ENCODE measurements around the gene OR56B1.

Gene OR56B1

DNA sequence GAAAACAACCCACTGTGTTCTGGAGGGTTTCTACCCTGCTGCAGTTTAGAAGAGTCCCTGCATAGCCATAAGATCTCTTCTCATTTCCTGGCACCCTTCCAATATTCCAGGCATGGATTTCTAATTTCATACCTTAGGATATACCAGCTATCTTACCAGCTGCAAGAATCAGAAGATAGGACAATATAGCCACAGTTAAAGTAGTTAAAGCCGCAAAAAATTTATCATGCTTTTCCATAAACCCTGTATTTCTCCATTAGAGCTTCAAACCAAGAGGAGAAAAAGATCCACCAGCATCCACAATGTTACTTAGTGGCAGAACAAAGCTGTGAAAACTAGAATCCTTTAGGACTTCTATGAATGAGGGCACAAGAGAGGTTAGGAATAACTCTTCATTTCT, 8.6 kb upstream of the OR56B1 start:
- no peak overlapping the region for H3K27ac ChIP-seq (ENCODE audit: low read depth, low read length)
- no peak overlapping the region for H3K4me3 ChIP-seq (ENCODE audit: insufficient read depth, low read length, poor library complexity, severe bottlenecking)
- H3K27me3 ChIP-seq (ENCODE audit: low read length), result no peaks in the 10 kb centered on the region
- no peaks in the 10 kb centered on the region for H4K20me1 ChIP-seq (ENCODE audit: low read depth, low read length)
- TF ChIP-seq EZH2phosphoT487 (conservative IDR thresholded peaks at IDR 0.05; ENCODE audit: low read length), result no peak
- TF ChIP-seq, protein P1, sequence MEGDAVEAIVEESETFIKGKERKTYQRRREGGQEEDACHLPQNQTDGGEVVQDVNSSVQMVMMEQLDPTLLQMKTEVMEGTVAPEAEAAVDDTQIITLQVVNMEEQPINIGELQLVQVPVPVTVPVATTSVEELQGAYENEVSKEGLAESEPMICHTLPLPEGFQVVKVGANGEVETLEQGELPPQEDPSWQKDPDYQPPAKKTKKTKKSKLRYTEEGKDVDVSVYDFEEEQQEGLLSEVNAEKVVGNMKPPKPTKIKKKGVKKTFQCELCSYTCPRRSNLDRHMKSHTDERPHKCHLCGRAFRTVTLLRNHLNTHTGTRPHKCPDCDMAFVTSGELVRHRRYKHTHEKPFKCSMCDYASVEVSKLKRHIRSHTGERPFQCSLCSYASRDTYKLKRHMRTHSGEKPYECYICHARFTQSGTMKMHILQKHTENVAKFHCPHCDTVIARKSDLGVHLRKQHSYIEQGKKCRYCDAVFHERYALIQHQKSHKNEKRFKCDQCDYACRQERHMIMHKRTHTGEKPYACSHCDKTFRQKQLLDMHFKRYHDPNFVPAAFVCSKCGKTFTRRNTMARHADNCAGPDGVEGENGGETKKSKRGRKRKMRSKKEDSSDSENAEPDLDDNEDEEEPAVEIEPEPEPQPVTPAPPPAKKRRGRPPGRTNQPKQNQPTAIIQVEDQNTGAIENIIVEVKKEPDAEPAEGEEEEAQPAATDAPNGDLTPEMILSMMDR (IDR thresholded peaks at IDR 0.05; ENCODE audit: insufficient read depth, low read length, poor library complexity, severe bottlenecking), result no peak
- H2AFZ ChIP-seq (ENCODE audit: low read depth, low read length, severe bottlenecking), result no peak overlapping the region
- H3K79me2 ChIP-seq (ENCODE audit: insufficient read depth, low read length), result no peaks in the 10 kb centered on the region
- H3K4me2 ChIP-seq (ENCODE audit: low read depth, low read length, poor library complexity, severe bottlenecking), result no peak overlapping the region
- no peaks in the 10 kb centered on the region for H3K9me2 ChIP-seq (replicated peaks; ENCODE audit: insufficient read depth, low read length)
- no peaks in the 10 kb centered on the region for H3K36me3 ChIP-seq (ENCODE audit: low read length)
- no peak overlapping the region for H3K9ac ChIP-seq (ENCODE audit: low read length)
- no peaks in the 10 kb centered on the region for H3K9me3 ChIP-seq (ENCODE audit: insufficient read depth, low read length)
- no peaks in the 10 kb centered on the region for H3F3A ChIP-seq (ENCODE audit: insufficient read depth)

DNA sequence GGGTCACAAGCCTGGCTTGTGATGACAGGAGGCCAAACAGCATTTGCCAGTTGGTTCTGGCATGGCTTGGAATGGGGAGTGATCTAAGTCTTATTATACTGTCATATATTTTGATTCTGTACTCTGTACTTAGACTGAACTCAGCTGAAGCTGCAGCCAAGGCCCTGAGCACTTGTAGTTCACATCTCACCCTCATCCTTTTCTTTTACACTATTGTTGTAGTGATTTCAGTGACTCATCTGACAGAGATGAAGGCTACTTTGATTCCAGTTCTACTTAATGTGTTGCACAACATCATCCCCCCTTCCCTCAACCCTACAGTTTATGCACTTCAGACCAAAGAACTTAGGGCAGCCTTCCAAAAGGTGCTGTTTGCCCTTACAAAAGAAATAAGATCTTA, 843 bp downstream of the OR56B1 start:
- Histone ChIP-seq H3K27me3 (ENCODE audit: low read length) (no peaks in the 10 kb centered on the region), H3K4me2 (ENCODE audit: low read depth, low read length, poor library complexity, severe bottlenecking) (no peak overlapping the region), H4K20me1 (ENCODE audit: low read depth, low read length) (no peaks in the 10 kb centered on the region), H3K9ac (ENCODE audit: low read length) (no peak overlapping the region), H3K9me2 (replicated peaks; ENCODE audit: insufficient read depth, low read length) (no peaks in the 10 kb centered on the region), H3K27ac (ENCODE audit: low read depth, low read length) (no peak overlapping the region), H3K9me3 (ENCODE audit: insufficient read depth, low read length) (no peaks in the 10 kb centered on the region), H3K4me3 (ENCODE audit: insufficient read depth, low read length, poor library complexity, severe bottlenecking) (no peak overlapping the region), H3K36me3 (ENCODE audit: low read length) (no peaks in the 10 kb centered on the region), H2AFZ (ENCODE audit: low read depth, low read length, severe bottlenecking) (no peak overlapping the region), H3K79me2 (ENCODE audit: insufficient read depth, low read length) (no peaks in the 10 kb centered on the region), H3F3A (ENCODE audit: insufficient read depth) (no peaks in the 10 kb centered on the region)
- TF ChIP-seq, protein P1 (IDR thresholded peaks at IDR 0.05; ENCODE audit: insufficient read depth, low read length, poor library complexity, severe bottlenecking), result no peak
- no peak for TF ChIP-seq EZH2phosphoT487 (conservative IDR thresholded peaks at IDR 0.05; ENCODE audit: low read length)

DNA sequence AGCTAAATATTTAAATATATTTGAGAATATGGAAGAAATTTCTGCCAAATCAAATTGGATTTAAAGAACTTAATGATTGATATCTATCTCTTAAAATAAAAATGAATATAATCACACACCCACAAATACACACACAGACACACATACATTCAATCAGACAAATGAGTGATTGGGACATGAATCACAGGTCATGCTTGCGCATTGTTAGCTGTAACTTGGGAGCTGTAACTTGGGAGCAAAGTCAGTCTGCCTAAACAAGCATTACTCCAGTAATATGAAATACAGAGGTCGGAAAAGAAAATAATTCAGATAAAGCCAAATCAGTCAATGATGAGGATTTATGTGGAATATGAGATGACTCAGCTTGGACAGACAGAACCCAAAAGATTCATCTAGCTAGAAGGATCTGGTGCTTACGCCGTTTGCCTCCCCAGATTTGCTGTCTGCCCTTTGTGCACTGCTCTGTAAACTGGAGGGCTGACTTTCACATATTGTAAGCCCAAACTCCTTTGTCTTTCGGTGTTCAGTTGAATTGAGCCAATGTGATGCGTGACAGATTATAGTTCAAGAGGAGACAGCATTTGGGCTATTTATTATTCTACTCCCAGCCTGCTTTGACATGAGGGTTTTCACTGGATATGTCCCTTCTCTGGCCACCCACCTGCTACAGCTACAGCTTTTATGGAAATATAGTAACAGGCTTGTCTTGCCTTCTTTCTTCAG, 1.6 kb downstream of the OR56B1 start:
- H3K9me3 ChIP-seq (ENCODE audit: insufficient read depth, low read length), result no peaks in the 10 kb centered on the region
- no peak overlapping the region for H3K4me3 ChIP-seq (ENCODE audit: insufficient read depth, low read length, poor library complexity, severe bottlenecking)
- no peaks in the 10 kb centered on the region for H3K79me2 ChIP-seq (ENCODE audit: insufficient read depth, low read length)
- no peak overlapping the region for H2AFZ ChIP-seq (ENCODE audit: low read depth, low read length, severe bottlenecking)
- no peak overlapping the region for H3K27ac ChIP-seq (ENCODE audit: low read depth, low read length)
- no peaks in the 10 kb centered on the region for H3K36me3 ChIP-seq (ENCODE audit: low read length)
- H4K20me1 ChIP-seq (ENCODE audit: low read depth, low read length), result no peaks in the 10 kb centered on the region
- H3K9ac ChIP-seq (ENCODE audit: low read length), result no peak overlapping the region
- no peaks in the 10 kb centered on the region for H3K27me3 ChIP-seq (ENCODE audit: low read length)
- no peaks in the 10 kb centered on the region for H3F3A ChIP-seq (ENCODE audit: insufficient read depth)
- TF ChIP-seq, protein P1 (IDR thresholded peaks at IDR 0.05; ENCODE audit: insufficient read depth, low read length, poor library complexity, severe bottlenecking), result no peak
- H3K4me2 ChIP-seq (ENCODE audit: low read depth, low read length, poor library complexity, severe bottlenecking), result no peak overlapping the region
- H3K9me2 ChIP-seq (replicated peaks; ENCODE audit: insufficient read depth, low read length), result no peaks in the 10 kb centered on the region

Measured in SU-DHL-6 (cell line).